ENCODE measurements around the gene CDC20B. TPM values are rescaled to one million over a fixed set of nuclear protein-coding genes. Genes with fewer than 3 reads are reported as not detected.

CDC20B gene
- total RNA-seq, 1 experiment from 2014 or later = 0.26 TPM

DNA sequence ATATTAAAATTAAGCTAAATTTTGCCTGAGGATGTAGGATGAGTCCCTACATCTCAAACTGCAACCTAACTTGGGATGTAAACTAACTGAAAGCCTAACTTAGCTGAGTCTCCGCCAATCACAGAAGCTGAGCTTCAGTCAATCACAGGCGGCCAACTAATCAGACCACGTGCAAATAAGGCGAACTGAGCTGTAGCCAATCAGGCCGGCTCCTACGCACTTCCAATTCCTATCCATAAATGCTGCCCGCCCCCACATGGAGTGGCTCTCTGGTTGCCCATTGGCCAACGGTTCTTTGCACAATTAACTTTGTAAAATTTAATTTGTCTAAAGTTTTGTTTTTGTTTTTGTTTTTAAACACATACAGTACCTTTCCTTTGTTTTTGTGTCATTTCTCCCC lies 26.9 kb downstream of the CDC20B start:
- no peak overlapping the region for H3K23ac ChIP-seq (ENCODE audit: insufficient read length, low read depth, low read length)
- Mint-ChIP-seq H3K4me1 (peaks cover 2 to 4% of the 10 kb centered on the region in 2 experiments; a peak in 2 of 4 replicates), H3K9me3 (no peaks in the 10 kb centered on the region; a peak in 1 of 5 replicates), H3K27me3 (ENCODE audit: low read depth) (peaks cover 1% of the 10 kb centered on the region; the same call in 1 of the 2 replicates), H3K27ac (no peak overlapping the region; a peak in 1 of 7 replicates), H3K36me3 (ENCODE audit: insufficient read depth in 1 of 3, low read depth in 3 of 3) (no peaks in the 10 kb centered on the region), H3K4me3 (no peak overlapping the region)
- H2AK5ac ChIP-seq (ENCODE audit: insufficient read length, low read length) = no peak overlapping the region
- H2BK120ac ChIP-seq (ENCODE audit: low read depth, low read length, poor library complexity, severe bottlenecking) = no peak overlapping the region
- H3K79me2 ChIP-seq (ENCODE audit: insufficient read depth, low read length) = no peaks in the 10 kb centered on the region
- H4K91ac ChIP-seq (ENCODE audit: insufficient read length, low read depth, low read length) = no peak overlapping the region
- H4K20me1 ChIP-seq (ENCODE audit: control insufficient read depth, insufficient read depth, insufficient read length) = no peaks in the 10 kb centered on the region
- H2BK20ac ChIP-seq (ENCODE audit: low read depth, low read length, poor library complexity, severe bottlenecking) = no peak overlapping the region
- H3K4ac ChIP-seq (ENCODE audit: low read depth, low read length) = no peak overlapping the region
- no peaks in the 10 kb centered on the region for H3K9me3 ChIP-seq (ENCODE audit: control insufficient read depth, low read depth, low read length)
- no peak overlapping the region for H2BK12ac ChIP-seq (ENCODE audit: insufficient read length, low read depth, low read length)
- no peak overlapping the region for H2AFZ ChIP-seq (ENCODE audit: low read length)
- H3K56ac ChIP-seq (ENCODE audit: insufficient read length, low read depth, low read length) = no peak overlapping the region
- TF ChIP-seq CTCF (conservative IDR thresholded peaks at IDR 0.05) = no peak
- no peak overlapping the region for H3K14ac ChIP-seq (ENCODE audit: insufficient read depth, low read length)
- H3K4me1 ChIP-seq (ENCODE audit: insufficient read depth, low read length) = no peaks in the 10 kb centered on the region
- H3K4me2 ChIP-seq (ENCODE audit: insufficient read depth, insufficient read length, low read length) = no peak overlapping the region
- no peak overlapping the region for H2BK5ac ChIP-seq (ENCODE audit: insufficient read length, low read length)
- no peak overlapping the region for H3K9ac ChIP-seq (ENCODE audit: extremely low read depth, insufficient read length, low read length)
- H3K27ac ChIP-seq (ENCODE audit: insufficient read length, low read depth, low read length) = no peak overlapping the region
- DNase-seq = no peak
- H4K5ac ChIP-seq (ENCODE audit: insufficient read length, low read depth, low read length) = no peak overlapping the region
- H2BK15ac ChIP-seq (ENCODE audit: low read depth, low read length) = no peak overlapping the region
- H3K27me3 ChIP-seq (ENCODE audit: insufficient read depth, low read length) = no peaks in the 10 kb centered on the region
- no peak overlapping the region for H4K8ac ChIP-seq (replicated peaks; ENCODE audit: insufficient read length, low read depth, low read length)
- WGBS (ENCODE audit: extremely low coverage, insufficient read length, low lambda C conversion rate) = no CpG with 5 or more reads among the region's 8 CpGs
- H3T11ph ChIP-seq (ENCODE audit: low read length) = no peak overlapping the region
- no peak overlapping the region for H3K18ac ChIP-seq (ENCODE audit: insufficient read length, low read depth, low read length)
- H3K23me2 ChIP-seq (ENCODE audit: insufficient read length, low read depth, low read length, poor library complexity, severe bottlenecking) = no peaks in the 10 kb centered on the region
- H3K79me1 ChIP-seq (ENCODE audit: insufficient read depth, low read depth, low read length, poor library complexity, severe bottlenecking) = no peaks in the 10 kb centered on the region
